ENCODE results near the gene FOXJ3. TPM values are rescaled to one million over a fixed set of nuclear protein-coding genes. Genes with fewer than 3 reads are reported as not detected.

Gene FOXJ3
- polyA plus RNA-seq (ENCODE audit: low read depth in 6 of 6): 10 to 100 TPM; 19.8 to 46.0 (median 36.4) TPM

DNA sequence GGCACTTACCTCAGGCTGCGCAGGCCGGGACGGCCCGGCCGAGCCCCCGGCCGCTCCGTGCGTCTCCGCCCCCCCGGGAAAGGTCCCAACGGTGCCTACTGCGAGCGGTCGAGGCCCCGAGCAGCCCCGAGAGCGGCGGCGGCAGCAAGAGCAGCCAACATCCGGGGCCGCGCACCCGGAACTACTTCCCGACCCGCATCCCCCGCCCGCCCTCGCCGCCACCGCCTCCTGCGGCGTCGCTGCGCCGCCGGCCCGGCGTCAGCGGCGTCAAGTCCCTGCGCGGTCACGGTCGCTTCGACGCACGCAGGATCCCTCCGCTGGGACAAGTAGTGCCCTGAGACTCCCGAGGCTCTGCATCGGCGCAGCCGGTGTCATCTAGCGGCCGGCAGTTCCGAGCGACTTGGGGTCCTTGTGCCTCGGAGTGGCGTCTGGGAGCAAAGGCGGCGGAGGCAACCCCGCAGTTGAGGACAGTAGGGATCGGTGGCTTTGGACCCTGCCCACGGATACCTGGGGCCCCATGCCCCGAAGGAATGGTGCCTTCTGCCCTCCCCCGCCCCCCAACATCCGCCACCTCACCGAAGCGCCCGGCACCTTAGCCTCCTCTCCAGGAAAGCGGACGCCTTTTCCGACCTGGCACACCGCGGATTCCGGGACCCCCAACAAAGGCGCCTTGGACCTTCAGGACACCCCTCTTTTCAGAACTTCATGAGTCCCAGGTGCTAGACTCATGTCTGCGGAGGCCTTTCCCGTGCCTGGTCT lies at the start of gene FOXJ3:
Gene FOXJ3, minus strand, starts transcription at position 186 of the 759 bp plus-strand sequence. CDS start 24,142 bp downstream, outside the sequence.
- Mint-ChIP-seq H3K4me3 (peak within 1 kb of the TSS; percentile 87 to 96 (median 94)), H3K27me3 (no peaks in the 10 kb centered on the region), H3K36me3 (no peaks in the 10 kb centered on the region), H3K9me3 (no peaks in the 10 kb centered on the region), H3K27ac (peak within 1 kb of the TSS; percentile 91 to 97 (median 94)), H3K4me1 (peaks cover 45 to 58% (median 47%) of the 10 kb centered on the region in 3 donors)
- DNase-seq (peak; percentile 88), ATAC-seq (ENCODE audit: low read depth in 2 of 2) (peak; percentile 90 to 94)

DNA sequence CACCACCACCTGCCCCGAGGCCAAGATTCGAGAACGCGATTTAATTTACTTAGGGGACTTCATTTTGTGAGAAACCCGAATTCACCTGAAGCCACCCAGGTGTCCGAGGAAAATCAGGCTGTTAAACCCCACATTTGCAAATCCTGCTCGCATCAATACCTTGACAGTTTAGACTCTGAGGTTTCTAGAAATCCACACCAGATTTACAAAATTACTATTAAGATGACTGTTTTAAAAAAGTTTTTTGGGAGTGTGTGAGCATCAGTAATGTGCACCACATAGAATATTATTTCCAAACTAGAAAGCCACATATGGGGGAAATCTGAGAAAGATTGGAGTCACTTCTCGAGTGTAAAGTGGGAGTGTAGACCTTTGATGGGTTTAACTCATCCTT lies 46.2 kb upstream of the FOXJ3 start:
- Mint-ChIP-seq H3K9me3 (no peaks in the 10 kb centered on the region), H3K27me3 (peaks cover 42 to 57% (median 55%) of the 10 kb centered on the region in 3 donors), H3K27ac (no peak overlapping the region), H3K4me1 (peaks cover 0 to 11% (median 6%) of the 10 kb centered on the region in 3 donors), H3K4me3 (peak overlapping the region; percentile 62 to 87 (median 69)), H3K36me3 (no peaks in the 10 kb centered on the region)
- ATAC-seq (ENCODE audit: low read depth in 2 of 2) (no peak), DNase-seq (no peak)

DNA sequence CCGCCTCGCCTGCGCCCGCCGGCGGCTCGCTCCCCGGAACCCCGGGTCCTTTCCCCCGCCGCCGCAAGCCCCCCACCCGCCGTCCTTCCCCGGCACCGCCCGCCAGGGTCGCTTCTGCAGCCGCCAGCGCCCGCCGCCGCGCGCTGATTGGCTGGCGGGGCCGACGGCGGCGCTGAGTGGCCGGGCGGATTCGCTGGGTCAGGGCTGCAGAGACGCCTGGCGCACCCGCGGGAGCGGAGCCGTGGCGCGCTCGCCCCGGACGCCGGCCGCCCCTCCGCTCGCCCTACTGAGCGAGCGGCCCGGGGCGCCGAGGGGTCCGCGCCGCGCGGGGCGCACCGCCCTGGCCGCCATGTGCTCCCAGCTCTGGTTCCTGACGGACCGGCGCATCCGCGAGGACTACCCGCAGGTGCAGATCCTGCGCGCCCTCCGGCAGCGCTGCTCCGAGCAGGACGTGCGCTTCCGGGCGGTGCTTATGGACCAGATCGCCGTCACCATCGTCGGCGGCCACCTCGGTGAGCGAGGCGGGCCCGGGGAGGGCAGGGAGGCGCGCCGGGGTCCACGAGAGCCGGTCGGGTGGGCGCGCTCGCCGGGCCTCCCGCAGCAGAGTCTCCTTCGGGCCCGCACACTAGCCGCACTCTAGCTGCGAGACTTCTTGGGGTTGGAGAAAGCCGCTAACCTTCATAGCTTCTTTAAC lies 45.7 kb upstream of the FOXJ3 start, which contains the start of gene RIMKLA:
Gene RIMKLA, plus strand, starts transcription at position 207 of the 694 bp plus-strand sequence. Its CDS starts 143 bp downstream, at position 350.
- Mint-ChIP-seq H3K27ac (peak within 1 kb of the TSS in 1 of 6 donors; percentile 88), H3K4me3 (peak within 1 kb of the TSS; percentile 68 to 89 (median 85)), H3K9me3 (no peaks in the 10 kb centered on the region), H3K4me1 (peaks cover 0 to 11% (median 6%) of the 10 kb centered on the region in 3 donors), H3K36me3 (no peaks in the 10 kb centered on the region), H3K27me3 (peaks cover 46 to 55% (median 54%) of the 10 kb centered on the region in 3 donors)
- ATAC-seq (ENCODE audit: low read depth in 2 of 2) (peak; percentile 65 to 68), DNase-seq (peak; percentile 25)

DNA sequence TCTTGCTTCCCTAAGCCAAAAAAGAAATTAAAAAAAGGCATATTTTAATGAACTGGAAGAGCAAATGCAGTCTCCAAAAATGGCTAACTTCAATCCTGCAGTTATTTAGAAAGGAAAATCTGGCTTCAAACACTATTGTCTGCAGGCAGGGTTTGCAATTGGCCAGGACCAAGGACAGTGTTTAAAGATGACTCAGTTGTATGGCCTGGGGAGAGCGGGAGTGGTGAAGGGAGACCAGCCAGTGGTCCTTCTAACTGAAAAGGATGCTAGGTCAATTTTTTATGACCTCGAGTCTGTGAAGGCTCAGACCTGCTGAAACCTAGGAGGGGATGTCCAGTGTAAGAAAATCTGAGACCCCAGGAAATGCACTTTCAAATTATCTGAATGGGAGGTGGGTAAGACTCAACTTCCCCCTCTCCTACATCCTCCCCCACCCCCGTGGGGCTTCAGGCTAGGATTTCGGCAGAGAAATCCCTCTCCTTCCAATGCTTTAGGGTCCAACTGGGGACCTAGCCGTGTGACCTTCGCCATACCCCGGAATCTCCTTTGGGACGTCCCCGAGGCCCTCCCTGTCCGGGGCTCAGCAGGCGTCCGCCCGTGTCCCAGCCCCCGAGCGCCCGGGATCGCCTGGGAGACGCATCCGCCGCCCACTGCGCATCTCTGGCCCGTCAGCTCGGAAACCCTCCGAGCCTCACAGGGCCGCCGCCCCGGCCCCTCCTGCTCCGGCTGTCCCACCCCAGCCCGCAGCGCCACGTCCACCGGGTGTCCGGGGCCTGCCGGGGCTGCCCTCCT lies 45.0 kb upstream of the FOXJ3 start:
- Mint-ChIP-seq H3K27me3 (peaks cover 46 to 51% (median 47%) of the 10 kb centered on the region in 3 donors), H3K27ac (peak overlapping the region in 1 of 6 donors; percentile 88), H3K4me1 (peaks cover 0 to 11% (median 6%) of the 10 kb centered on the region in 3 donors), H3K4me3 (peak overlapping the region; percentile 68 to 89 (median 85)), H3K36me3 (no peaks in the 10 kb centered on the region), H3K9me3 (no peaks in the 10 kb centered on the region)
- ATAC-seq (ENCODE audit: low read depth in 2 of 2) (peak; percentile 36 to 48), DNase-seq (no peak)

DNA sequence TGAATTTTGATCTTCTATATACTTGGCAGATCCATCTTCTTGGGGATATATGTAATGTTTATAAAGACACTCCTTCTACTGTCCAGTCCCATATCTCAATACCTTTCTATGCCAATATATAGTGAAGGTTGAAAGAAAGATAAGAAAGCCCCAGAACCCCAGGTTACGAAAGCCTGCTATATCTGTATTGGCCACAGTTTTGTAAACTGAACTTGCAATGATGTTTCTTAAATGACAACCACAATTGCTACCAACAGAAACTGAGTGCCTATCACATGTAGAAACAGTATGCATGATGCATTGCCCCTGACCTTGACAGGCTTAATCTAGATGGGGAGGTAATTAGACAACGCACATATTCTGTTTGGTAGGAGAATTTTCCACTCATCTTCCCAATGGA lies 37.8 kb upstream of the FOXJ3 start:
- no peaks in the 10 kb centered on the region for H3K4me1 Mint-ChIP-seq
- H3K4me3 Mint-ChIP-seq: no peak overlapping the region
- no peak overlapping the region for H3K27ac Mint-ChIP-seq
- H3K27me3 Mint-ChIP-seq: peaks cover 40 to 61% (median 44%) of the 10 kb centered on the region in 3 donors
- ATAC-seq (ENCODE audit: low read depth in 2 of 2): no peak
- peaks cover 0 to 2% (median 0%) of the 10 kb centered on the region in 7 donors for H3K9me3 Mint-ChIP-seq
- H3K36me3 Mint-ChIP-seq: no peaks in the 10 kb centered on the region
- DNase-seq: no peak

DNA sequence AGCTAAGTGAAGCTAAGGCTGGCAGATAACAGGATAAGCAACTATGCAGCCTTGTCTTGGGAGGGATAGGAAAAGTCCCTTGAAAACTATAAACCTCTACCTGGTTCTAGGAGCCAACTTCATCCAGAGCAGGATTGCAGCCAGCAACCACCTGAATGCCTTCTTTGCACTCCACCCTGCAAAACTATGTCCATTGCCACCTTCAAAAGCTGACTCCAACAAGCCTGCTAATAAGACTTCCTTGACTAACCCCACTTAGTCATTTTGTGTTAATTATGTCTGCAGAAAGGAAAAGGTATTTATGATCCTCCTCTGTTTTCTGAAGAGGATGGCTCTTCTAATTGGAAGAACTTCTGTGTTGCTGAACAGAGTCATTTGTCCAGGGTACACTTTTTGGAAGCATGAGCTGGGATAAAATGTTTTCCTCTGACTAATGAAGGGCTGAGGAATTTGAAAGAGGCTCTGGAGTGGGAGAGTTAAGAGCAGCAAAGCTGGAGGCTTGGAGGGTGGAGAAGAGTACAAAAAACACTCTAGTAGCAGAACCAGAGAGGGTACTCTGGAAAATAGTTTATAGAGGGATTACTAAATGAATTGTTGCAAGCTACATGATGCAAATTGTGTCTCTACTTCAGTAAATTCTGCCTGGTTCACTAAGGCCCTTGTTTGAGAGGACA lies 36.0 kb upstream of the FOXJ3 start:
- no peak for ATAC-seq (ENCODE audit: low read depth in 2 of 2)
- peaks cover 29 to 46% (median 38%) of the 10 kb centered on the region in 3 donors for H3K27me3 Mint-ChIP-seq

DNA sequence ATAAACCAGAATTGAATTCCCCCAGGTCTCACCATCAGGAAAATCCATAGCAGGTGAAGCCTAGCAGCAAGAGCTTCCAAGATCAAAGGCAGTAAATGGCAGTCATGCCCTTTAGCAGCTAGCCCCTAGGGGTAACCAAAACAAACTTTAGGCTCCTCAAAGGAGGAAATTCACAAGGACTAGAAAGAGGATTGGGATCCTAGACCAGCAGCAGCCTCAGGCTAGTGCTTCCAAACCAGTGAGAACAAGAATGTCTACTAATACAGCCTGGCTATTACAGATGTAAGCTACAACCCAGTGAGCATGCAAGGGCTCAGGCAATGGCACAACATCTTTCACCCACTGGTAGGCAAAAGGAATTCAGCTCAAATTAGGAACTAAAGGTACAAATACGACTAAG lies 34.4 kb upstream of the FOXJ3 start:
- Mint-ChIP-seq H3K27ac (no peak overlapping the region), H3K27me3 (peaks cover 31 to 46% (median 38%) of the 10 kb centered on the region in 3 donors), H3K4me3 (no peak overlapping the region), H3K4me1 (no peaks in the 10 kb centered on the region), H3K9me3 (peaks cover 0 to 1% (median 0%) of the 10 kb centered on the region in 7 donors), H3K36me3 (no peaks in the 10 kb centered on the region)
- DNase-seq (no peak), ATAC-seq (ENCODE audit: low read depth in 2 of 2) (no peak)

More for the DNA sequence above, 36.0 kb upstream of the FOXJ3 start:
- no peak for DNase-seq
- H3K9me3 Mint-ChIP-seq: peaks cover 0 to 2% (median 0%) of the 10 kb centered on the region in 7 donors
- peak overlapping the region in 2 of 6 donors; percentile 17 to 70 for H3K27ac Mint-ChIP-seq
- H3K4me3 Mint-ChIP-seq: no peak overlapping the region
- H3K36me3 Mint-ChIP-seq: no peaks in the 10 kb centered on the region
- no peaks in the 10 kb centered on the region for H3K4me1 Mint-ChIP-seq

DNA sequence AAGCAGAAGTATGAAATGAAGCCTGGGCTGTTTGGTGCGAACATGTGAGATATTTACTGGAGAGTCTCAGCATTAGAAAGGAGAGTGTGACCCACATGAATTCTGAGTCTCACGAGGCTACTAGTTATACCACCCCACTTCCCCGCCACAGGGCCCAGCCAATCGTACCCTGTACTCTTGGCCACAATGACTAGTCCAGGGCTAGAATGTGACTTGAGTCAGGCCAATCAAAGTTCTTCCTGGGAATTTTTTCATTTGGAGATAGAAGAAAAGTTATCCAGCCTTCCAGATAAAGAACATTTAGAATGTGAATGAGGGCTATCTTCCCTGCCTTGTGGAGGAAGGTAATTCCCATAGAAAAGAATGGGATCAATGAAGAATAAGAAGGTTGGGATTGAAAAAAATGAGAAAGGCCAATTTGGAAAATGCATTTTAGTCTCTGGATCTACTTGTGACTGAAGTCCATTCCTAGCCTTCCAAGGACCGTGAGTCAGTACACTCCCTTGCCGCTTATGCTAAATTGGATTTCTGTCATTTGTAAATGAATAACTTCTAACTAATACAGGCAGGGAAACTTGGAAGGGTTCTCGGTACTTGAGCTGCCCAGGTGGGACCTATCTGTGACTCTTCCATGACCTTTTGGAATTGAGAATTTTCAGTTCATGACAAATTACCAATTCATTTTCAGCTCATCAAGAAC lies 33.2 kb upstream of the FOXJ3 start:
- no peak for ATAC-seq (ENCODE audit: low read depth in 2 of 2)
- H3K4me3 Mint-ChIP-seq: no peak overlapping the region
- H3K27ac Mint-ChIP-seq: no peak overlapping the region
- H3K27me3 Mint-ChIP-seq: peaks cover 29 to 40% (median 38%) of the 10 kb centered on the region in 3 donors
- no peak for DNase-seq
- no peaks in the 10 kb centered on the region for H3K36me3 Mint-ChIP-seq
- H3K4me1 Mint-ChIP-seq: no peaks in the 10 kb centered on the region
- H3K9me3 Mint-ChIP-seq: no peaks in the 10 kb centered on the region

DNA sequence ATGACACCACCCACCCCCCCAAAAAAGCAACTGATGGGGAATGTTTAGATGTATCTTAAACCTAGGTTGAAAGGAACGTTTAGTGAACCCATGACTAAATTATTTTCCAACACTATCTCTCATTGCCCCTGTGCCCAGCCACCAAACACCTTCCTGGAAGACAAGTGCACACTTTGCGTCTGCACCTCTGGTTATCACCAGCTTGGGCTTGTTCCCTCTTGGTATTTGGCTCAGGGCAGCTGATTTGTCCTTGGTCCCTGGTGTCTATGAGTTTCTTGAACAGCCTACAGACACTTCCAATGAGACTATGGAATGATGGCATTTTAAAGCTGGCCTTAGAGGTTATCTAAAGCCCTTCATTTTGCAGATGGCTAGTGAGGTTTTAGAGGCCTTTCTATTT lies 30.1 kb upstream of the FOXJ3 start:
- Mint-ChIP-seq H3K4me1 (no peaks in the 10 kb centered on the region), H3K27ac (no peak overlapping the region), H3K36me3 (no peaks in the 10 kb centered on the region), H3K27me3 (peaks cover 25 to 41% (median 28%) of the 10 kb centered on the region in 3 donors), H3K9me3 (no peaks in the 10 kb centered on the region), H3K4me3 (no peak overlapping the region)
- no peak for ATAC-seq (ENCODE audit: low read depth in 2 of 2)
- DNase-seq: no peak

DNA sequence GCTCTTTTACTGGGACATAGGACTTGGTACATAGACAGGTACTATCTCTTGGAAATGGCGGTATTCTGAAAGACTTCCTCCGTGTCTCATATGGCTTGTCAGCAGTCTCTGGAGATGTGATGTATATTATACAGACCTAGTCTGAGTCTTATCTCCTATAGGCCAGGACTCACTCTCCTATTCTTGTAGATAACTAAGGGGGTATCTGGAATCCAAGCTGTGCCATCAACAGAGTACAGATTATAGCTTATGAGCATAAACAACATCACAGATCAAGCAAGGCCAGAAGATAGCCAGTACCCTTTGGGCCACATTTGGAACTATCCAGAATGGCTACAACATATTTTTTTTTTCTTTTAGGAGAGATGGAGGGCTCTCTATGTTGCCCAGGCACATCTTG lies 29.5 kb upstream of the FOXJ3 start:
- no peak for ATAC-seq (ENCODE audit: low read depth in 2 of 2)
- no peak for DNase-seq
- H3K36me3 Mint-ChIP-seq: no peaks in the 10 kb centered on the region
- H3K4me3 Mint-ChIP-seq: no peak overlapping the region
- no peaks in the 10 kb centered on the region for H3K4me1 Mint-ChIP-seq
- no peak overlapping the region for H3K27ac Mint-ChIP-seq
- no peaks in the 10 kb centered on the region for H3K9me3 Mint-ChIP-seq
- peaks cover 25 to 41% (median 34%) of the 10 kb centered on the region in 3 donors for H3K27me3 Mint-ChIP-seq

DNA sequence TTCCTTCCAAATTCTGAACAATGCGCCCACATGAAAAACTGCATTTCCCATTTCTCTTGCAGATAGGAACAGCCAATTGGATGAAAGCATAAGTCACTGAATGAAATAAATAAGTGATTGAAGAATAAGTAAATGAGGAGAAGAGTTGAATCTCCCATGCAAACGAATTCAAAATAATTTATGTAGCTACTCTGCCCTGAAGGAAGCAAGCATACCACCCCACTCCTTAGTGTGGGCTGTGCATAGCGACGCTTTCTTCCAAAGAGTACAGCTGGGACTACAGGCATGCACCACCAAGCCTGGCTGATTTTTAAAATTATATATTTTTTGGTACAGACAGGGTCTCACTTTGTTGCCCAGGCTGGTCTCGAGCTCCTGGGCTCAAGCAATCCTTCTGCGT lies 29.1 kb upstream of the FOXJ3 start:
- H3K27me3 Mint-ChIP-seq: peaks cover 25 to 39% (median 38%) of the 10 kb centered on the region in 3 donors
- no peak overlapping the region for H3K4me3 Mint-ChIP-seq
- no peak for ATAC-seq (ENCODE audit: low read depth in 2 of 2)
- H3K9me3 Mint-ChIP-seq: no peaks in the 10 kb centered on the region
- H3K36me3 Mint-ChIP-seq: no peaks in the 10 kb centered on the region
- no peak for DNase-seq
- no peak overlapping the region for H3K27ac Mint-ChIP-seq
- H3K4me1 Mint-ChIP-seq: no peaks in the 10 kb centered on the region

DNA sequence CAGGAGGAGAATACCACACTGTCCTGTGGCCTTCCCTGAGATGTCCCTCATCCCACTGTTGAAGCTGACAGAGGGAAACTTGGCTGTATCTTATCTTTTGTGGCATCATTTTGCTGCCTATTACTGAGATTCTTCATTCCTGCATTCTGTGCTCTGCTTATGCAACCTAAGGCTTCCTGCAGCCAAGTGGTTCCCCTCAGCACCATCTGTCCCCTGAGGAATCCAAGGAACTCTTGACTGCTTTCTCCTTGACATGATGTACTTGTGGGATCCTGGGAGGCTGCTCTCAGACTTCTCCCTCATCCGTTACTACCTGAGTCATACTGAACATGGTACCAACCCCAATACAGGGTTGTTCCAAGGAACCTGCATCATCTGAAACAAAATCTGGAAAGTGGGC lies 24.4 kb upstream of the FOXJ3 start:
- H3K9me3 Mint-ChIP-seq: no peaks in the 10 kb centered on the region
- no peak for ATAC-seq (ENCODE audit: low read depth in 2 of 2)
- no peaks in the 10 kb centered on the region for H3K36me3 Mint-ChIP-seq
- peak overlapping the region in 1 of 8 donors; percentile 53 for H3K4me3 Mint-ChIP-seq
- DNase-seq: no peak
- H3K27ac Mint-ChIP-seq: no peak overlapping the region
- H3K4me1 Mint-ChIP-seq: no peaks in the 10 kb centered on the region
- H3K27me3 Mint-ChIP-seq: peaks cover 16 to 39% (median 33%) of the 10 kb centered on the region in 3 donors

Data from naive B cell (primary cell).